ENCODE data around the gene NDUFA3.
"Not testable (repeated sequence)": the region's sequence is repeated elsewhere in the genome, so short reads cannot be mapped to it uniquely, and the experiment has no call there.

NDUFA3 gene

GRCh38 chr19:54102421-54103169 lies at the start of gene NDUFA3:
NDUFA3 (plus strand) TSS chr19:54102855; CDS start chr19:54102879, 24 bp downstream.
- DNase-seq = peak; percentile 98

GRCh38 chr19:54062643-54063042 lies 40.0 kb upstream of the NDUFA3 start:
- no peak for DNase-seq

DNA sequence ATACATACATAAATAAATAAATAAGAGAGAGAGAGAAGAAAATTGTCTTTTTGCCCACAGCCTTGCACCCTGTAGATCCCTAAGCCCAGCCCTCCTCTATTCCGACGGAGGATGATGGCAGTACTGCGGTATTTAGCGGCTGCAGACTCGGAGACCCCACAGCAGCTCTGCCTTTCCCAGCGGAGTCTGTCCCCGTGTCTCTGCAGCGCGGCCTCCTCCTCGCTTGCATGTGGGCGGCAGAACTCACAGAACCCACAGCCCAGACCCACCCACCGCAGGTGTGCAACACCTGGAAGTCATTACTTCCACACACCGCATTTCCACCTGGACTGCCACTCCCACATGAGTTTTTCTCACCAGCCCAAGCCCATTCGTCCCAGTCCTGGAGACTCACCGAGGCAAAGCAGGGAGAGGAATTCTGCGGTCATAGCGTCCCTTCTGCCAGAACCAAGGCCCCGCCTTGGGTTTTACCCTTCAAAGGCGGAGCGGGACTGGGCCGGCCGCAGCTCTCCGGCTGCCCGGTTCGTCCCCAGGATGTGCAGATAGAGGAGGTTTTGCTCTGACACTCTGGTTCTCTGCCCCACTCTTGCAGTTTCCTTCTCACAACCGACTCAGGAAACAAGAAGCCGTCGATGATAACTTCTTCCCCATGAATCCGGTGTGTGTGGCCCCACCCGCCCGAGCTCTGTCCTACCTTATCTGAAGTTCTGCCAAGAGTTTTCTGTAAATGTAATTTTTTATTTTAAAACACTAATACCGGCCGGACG lies 39.1 kb upstream of the NDUFA3 start, which contains the start of gene VSTM1:
TSS of gene VSTM1 (minus strand) at position 548 of the 767 bp plus-strand sequence. CDS start at position 428, 120 bp downstream.
- DNase-seq = no peak

- DNase-seq = no peak
Observed at GRCh38 chr19:54069470-54069869, 33.2 kb upstream of the NDUFA3 start.

DNA sequence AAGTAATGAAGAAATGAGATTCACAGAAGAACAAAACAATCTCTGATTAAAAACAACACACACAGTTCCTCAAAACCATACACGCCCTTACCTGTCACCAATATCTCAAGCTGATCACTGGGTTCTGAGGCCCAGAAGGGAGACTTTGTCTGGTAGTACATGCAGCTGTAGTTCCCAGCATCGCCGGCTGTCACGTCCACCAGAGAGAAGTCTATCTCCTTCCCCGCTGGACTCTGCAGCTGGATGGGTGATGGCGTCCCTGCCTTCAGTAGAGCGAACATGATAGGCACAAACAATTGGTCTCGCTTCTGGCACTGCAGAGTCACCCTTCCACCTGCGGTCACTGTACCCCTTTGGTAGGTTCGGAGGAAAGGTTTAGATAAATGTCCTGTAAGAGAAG lies 28.8 kb upstream of the NDUFA3 start:
- DNase-seq = no peak

GRCh38 chr19:54074851-54075250 lies 27.8 kb upstream of the NDUFA3 start:
- no peak for DNase-seq

DNA sequence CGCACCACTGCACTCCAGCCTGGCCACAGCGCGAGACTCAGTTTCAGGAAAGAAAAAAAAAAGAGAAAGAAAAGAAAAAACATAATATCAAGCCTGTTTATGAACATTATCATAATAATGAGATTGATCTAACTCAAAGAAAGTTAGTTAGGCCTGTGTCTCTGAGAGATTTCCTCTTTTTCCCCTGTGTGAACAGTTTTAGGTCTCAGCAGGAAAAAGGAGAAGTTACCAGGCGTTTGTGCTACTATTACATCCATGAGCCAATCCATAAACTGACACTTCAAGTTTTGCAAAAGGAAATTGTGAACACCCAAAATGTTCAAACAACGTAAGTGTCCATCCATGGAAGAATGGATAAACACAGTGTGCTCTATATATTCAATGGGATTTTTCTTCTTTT lies 25.3 kb upstream of the NDUFA3 start:
- DNase-seq = no peak

- DNase-seq = no peak
Observed at GRCh38 chr19:54081032-54081431, 21.6 kb upstream of the NDUFA3 start, which contains the start of gene TARM1. TARM1 (minus strand) TSS chr19:54081365; CDS start chr19:54081340, 25 bp downstream.

DNA sequence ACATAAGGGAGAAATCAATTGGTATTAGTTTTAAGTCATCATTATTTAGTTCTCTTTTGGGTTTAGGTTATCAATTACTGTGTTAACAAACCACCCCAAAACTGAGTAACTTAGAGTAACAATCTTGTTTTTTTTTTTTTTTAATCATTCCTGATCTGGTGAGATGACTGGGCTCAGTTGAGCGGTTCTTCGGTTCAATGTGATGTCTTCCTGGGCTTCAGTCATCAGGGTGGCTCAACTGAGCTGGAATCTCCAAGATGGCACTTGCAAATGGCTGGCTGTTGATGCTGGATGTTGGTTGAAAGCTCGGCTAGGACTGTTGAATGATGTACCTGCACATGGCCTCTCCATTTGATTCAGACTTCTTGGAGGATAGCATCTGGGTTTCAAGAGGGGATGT lies 18.2 kb upstream of the NDUFA3 start:
- DNase-seq = no peak

- DNase-seq = no peak
Observed at GRCh38 chr19:54094426-54095000, 8.1 kb upstream of the NDUFA3 start.

DNA sequence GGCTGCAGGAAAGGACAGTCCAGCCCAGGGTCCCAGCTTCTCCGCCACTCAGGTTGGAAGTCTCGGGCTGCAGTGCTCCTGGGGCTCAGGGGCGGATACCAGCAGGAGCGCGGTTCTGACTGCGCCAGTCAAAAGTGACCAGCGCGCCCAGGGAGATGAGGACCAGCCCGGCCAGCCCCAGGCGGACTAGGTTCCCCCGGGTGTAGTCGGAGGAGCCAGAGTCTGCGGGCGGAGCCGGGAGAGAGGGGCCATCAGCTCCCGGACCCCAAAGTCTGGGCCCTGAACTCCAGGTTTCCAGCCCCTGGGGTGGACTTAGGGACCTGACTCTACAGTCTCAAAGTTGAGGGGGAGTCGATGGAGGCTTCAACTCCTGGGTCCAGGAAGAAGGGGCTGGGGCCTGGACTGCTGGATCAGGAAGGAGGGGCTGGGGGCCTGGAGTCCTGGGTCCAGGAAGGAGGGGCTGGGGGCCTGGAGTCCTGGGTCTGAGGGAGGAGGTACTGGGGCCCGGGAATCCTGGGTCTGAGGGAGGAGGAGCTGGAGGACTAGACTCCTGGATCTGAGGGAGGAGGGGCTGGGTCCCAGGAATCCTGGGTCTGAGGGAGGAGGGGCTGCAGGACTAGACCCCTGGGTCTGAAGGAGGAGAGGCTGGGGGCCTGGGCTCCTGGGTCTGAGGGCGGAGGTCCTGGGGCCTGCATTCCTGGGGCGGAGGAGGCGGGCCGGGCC lies 7.4 kb upstream of the NDUFA3 start:
- no peak for DNase-seq

- not testable (repeated sequence) for DNase-seq
Observed at GRCh38 chr19:54095859-54096616, 6.6 kb upstream of the NDUFA3 start.

- DNase-seq = no peak
Observed at GRCh38 chr19:54096617-54097106, 6.0 kb upstream of the NDUFA3 start.

DNA sequence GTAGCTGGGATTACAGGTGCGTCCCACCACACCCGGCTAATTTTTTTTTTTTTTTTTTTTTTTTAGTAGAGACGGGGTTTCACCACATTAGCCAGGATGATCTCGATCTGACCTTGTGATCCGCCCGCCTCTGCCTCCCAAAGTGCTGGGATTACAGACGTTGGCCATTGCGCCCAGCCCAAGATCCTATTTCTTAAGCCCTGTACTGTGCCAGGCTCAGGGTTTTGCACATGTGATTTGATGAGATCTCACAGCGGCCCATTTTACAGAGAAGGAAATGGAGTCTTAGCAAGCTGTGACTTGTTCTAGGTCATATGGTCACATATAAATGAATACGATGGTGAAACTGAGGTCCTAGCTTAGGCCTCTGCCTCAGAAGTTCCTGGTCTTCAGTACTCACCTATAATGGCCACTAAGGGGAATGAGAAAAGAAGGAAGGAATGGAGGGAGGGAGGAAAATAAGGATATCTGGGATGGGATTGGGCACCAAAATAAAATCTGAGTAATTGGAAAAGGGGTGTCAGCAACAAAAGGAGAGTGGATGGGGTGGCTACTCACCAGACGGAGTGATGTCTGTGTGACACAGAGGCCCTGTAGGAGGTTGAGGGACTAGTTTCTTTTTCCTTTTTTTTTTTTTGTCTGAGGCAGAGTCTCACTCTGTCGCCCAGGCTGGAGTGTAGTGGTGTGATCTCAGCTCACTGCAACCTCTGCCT lies 3.3 kb upstream of the NDUFA3 start:
- DNase-seq = no peak

- not testable (repeated sequence) for DNase-seq
Observed at GRCh38 chr19:54099903-54100255, 2.8 kb upstream of the NDUFA3 start.

- no peak for DNase-seq
Observed at GRCh38 chr19:54100561-54100960, 2.1 kb upstream of the NDUFA3 start, which contains the start of gene OSCAR. OSCAR (minus strand) TSS chr19:54100803; CDS start chr19:54100792, 11 bp downstream.

DNA sequence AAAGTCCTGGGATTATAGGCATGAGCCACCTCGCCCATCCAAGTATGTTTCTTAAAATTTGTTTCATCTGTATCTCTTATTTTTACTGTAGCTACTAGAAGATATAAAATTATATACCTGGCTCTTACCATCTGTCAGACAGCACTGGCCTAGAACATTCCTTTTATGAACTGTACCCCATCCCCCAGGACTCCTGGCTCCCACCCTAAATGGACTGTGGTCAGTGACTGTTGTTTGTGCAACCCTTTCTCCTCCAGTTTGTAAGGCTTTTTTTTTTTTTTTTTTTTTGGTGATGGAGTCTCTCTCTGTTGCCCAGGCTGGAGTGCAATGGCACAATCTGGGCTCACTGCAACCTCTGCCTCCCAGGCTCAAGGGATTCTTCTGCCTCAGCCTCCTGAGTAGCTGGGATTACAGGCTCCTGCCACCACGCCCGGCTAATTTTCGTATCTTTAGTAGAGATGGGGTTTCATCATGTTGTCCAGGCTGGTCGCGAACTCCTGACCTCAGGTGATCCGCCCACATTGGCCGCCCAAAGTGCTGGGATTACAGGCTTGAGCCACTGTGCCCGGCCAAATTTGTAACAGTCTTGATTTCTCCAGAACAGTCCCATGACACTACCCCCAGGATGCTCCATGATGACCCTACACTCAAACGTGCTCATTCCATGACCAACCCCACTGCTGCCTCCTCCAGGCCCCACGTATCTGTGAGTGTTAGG lies 2.5 kb downstream of the NDUFA3 start:
- no peak for DNase-seq

DNA sequence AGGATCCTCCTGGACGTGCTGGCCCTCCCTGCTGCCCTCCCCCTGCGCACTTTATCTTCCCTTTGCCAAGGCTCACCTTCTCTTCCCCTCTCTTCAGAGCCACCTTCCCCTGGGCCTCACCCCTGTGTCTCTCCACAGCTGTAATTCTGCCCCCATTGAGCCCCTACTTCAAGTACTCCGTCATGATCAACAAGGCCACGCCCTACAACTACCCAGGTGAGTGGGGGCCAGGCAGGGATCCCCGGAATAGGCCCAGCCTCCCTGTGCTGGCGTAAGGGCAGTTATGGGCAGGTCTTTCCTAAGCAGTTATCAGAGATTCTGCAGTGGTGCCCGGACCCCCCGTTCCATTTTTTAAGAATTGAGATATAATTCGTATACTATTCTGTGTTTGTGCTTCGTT lies 3.1 kb downstream of the NDUFA3 start:
- no peak for DNase-seq

DNA sequence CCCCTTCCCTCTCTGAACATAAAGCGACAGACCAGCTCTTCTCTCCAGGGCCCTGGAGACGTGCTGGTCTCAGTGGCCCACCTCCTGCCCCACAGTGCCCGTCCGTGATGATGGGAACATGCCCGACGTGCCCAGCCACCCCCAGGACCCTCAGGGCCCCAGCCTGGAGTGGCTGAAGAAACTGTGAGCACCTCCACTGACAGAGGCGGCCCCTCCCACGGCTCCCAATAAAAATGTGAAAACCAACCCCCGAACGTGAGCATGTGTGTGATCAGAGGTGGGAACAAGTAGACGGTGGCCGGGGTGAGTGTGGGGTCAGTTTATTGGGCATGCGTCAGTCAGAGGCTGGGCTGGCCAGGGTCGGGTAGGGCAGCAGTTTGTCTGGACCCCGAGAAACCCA lies 4.1 kb downstream of the NDUFA3 start:
- no peak for DNase-seq

DNA sequence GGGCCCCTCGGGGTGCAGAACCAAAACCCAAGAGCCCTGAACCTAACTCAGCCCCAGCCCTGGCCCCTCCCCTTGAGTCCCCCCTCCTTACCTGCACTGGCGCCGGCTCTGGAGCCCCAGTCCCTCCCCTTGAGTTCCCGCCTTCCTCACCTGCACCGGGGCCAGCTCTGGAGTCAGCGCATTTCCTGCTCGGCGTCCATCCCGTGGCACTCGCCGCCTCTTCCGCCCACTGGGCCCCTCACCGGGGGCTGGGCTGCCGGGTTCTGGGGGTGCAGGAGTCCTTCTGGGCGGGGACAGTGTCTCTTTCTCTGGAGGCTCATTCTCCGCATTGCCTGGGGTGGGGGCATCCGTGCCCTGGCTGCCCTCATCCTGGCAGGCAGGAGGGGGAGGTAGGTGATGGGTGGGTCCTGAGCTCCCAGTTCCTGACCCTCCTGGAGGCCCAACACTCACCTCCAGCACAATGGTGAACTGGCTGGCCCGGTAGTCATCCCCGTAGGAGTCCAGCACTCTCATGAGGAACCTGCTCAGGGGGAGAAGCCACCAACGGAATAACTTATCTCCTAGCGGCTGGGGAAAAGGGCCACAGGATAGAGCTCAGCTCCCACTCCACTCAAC lies 5.3 kb downstream of the NDUFA3 start:
- DNase-seq = no peak
